ENCODE measurements around the gene MYZAP.

MYZAP gene

DNA sequence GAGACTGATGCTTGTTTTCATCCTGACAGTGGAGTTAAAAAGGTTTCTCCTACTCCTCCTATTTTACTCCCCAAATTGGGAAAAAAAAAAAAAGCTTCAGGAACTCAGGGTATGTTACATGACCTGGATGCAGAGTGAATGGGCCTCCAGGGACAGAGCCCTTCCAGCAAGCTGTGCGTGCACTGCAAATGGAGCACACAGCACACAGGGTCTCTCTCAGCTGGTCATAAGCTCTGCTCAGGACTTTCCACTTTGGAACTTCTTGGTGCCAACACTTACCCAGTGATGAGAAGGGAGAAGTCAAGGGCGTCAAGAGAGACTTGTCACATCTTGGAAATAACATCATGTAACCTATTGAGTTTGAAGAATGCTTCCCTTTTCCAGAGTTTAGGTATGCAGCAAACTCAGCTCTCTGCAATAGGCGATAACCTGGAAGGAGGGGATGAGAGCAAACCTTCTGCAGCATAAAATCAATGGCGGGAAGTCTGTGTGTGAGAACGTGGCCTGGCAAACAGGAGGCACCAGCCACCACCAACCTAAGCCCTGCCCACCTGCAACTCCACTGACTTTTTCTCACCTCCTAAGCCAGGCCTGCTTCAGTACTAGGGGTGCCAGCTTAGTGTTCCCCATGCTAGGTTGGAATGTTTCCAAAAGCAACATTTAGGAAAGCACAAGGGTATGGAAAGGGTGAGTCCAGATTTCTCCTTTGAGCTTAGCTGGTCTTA is 39.8 kb downstream of the MYZAP start:
- DNase-seq = no peak

DNA sequence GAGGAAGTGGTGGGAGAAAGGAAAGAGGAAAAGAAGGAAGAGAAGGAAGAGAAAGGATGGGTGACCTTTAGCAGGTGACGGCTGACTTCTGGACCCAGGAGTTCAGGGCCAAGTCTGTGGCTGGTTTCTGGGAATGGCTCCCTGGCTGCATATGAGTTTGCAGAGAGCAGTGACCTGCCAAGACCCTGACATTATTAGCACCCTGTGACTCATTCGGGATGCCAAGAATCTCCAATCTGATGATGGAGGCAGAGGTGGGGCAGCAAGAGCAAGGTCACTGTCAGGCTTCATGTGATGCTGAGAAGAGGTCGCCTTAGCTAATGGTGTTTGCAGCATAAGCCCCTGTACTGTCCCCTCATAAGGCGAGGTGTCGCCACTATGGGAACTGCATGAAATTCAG is 42.6 kb downstream of the MYZAP start:
- DNase-seq = no peak

DNA sequence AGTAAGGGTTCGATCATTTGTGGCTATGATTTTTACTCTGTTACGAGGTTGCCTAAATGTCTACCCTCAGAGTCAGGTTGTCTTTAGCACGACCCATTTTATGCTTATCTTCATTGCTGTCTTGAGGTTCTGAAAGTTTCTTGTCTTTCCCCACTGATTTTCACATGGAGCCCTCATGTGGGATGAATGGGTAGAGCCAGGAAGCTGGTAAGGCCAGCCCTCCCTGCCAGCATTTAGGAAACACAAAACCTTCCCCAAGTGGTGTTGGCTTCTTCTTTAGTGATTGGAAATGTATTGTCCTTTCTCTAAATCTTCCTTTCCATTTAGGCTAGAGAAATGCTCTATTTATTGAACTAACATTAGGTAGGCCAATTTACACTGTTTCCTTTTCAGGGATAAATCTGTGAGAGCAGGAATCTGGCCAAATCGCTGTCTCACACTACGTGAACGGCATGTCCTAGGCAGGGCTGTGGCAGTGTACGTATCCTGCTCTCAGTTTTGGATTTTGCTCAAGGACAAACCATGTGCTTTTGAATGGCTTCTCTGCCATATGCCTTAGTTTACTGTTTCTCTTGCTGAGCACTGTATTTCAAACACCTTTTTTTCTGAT is 43.7 kb downstream of the MYZAP start:
- DNase-seq = no peak

- DNase-seq = no peak
Observed at GRCh38 chr15:57637846-57638245, 46.1 kb downstream of the MYZAP start.

- DNase-seq = no peak
Observed at GRCh38 chr15:57639306-57639705, 47.6 kb downstream of the MYZAP start.

GRCh38 chr15:57640930-57641682 is 49.4 kb downstream of the MYZAP start:
- DNase-seq = no peak

- no peak for DNase-seq
Observed at GRCh38 chr15:57643826-57644225, 52.1 kb downstream of the MYZAP start.

DNA sequence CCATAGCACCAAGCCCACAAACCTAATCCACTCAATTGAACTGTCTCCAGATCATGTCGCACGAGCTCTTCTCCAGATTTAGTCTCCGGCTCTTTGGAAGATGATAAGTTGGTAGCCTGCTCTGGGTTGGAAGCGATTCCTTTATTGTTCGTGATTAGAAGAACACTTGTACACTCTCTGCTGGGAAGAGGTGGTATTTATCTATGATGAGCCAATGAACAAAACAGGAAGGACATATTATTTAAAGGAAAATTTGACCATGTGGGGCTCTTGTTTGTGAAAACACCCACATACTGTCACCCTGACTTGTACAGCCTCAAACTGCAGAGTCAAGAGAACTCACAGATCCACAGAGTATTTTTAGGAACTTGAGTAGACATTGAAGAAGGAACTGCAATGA is 54.4 kb downstream of the MYZAP start:
- no peak for DNase-seq

DNA sequence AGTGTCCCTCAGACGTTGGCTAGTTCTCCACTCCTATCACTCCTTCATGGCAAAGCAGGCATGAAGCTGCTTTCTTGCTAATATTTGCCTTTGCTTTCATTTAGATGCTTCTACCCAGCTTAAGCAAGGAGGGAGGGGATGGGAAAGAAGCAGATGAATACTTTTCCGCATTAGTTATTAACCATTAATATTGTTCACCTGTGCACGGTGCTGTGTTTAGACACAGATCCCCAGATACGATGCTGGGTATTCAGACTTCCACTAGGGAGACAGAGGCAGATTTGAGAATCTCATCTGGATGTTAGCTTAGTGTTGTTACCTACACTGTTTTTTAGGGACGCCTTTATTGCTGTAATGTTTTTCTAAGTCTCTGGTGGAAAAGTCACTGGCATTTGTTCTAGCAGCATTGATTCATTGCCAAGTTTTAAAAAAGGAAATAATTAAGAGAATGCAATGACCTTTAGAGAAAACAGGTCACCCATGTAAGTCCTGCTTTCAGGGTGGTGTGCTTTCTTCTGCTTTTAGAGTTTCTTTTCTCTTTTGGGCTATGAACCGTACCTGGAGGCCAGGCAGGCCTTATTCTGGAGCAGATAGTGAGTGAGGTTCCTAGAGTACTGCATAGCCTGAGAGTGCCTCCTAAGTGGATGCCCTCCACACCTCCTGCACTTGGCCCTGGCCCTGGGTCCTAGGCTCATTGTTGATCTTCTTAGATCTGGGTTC is 55.5 kb downstream of the MYZAP start:
- DNase-seq = no peak

GRCh38 chr15:57647791-57648130 is 56.1 kb downstream of the MYZAP start:
- DNase-seq = no peak

DNA sequence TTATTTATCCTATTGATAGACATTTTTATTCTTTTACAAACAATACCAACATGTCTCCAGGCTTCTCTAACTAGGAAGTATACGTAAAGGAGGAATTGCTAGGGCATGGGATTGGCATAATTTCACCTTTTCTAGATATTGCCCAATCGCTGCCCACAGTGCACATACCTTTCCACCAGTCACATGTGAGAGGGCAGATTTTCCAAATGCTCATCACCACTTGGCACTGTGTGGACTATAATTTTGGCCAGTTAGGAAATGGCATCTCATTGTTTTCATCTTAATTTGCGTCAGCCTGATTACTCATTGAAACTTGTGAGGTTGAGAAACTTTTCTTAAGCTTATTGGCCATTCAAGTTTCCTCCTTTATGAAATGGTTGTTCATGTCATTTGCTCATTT is 57.4 kb downstream of the MYZAP start:
- DNase-seq = no peak

- DNase-seq = no peak
Observed at GRCh38 chr15:57651445-57651844, 59.7 kb downstream of the MYZAP start.

- DNase-seq = no peak
Observed at GRCh38 chr15:57652481-57652880, 60.8 kb downstream of the MYZAP start.

DNA sequence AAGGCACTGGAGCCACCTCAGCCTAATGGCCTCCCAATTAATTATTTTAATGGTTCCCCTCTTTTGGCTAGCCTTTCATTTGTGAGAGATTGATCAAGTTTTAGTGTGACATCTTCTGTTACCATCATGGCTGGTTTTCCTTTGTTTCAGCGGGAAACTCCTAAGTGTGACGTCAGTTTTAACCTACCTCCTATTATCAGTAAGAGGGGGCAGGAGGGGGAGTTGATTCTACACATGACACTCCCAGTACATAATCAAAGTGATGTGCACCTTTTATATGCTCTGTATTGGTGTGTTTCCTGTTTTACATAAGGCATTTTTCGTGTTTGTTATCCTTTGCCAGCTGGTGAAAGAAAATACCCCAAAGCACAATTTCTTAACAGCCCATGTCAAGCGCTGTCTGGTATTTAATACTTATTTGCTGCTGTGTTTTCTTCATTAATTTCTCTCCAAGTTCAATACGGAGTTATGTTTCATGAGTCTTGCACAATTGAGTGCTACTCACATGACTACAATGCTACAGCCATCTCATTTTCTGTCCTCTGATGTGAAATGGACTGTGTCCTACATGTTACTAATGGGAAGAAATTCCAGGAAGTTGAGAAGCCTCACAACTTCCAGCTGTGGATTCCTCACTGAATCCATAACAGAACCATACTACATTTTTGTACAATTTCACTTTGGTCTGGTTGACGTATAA is 62.6 kb downstream of the MYZAP start:
- DNase-seq = no peak

GRCh38 chr15:57655053-57655452 is 63.3 kb downstream of the MYZAP start:
- no peak for DNase-seq

GRCh38 chr15:57655809-57656208 is 64.1 kb downstream of the MYZAP start:
- DNase-seq = no peak

DNA sequence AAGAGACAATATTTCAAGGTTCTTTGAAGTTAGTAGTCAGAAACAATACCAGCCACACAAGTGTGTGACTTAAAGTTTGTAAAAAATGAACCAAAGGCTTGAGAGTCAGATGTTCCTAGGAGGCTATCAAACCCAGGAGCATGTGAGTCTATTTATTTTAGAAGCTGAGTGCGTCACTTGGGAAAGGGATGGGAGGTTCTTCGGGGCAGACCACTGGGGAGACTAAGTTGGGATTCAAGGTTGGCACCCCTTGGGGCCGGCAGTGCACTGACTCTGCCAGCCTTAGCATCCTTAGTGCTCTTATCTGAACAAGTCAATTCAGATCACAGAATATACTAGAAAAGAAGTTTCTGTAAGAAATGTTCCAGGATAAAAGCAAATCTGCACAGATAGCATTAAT is 64.7 kb downstream of the MYZAP start:
- DNase-seq = no peak

GRCh38 chr15:57657619-57658018 is 65.9 kb downstream of the MYZAP start:
- DNase-seq = no peak

DNA sequence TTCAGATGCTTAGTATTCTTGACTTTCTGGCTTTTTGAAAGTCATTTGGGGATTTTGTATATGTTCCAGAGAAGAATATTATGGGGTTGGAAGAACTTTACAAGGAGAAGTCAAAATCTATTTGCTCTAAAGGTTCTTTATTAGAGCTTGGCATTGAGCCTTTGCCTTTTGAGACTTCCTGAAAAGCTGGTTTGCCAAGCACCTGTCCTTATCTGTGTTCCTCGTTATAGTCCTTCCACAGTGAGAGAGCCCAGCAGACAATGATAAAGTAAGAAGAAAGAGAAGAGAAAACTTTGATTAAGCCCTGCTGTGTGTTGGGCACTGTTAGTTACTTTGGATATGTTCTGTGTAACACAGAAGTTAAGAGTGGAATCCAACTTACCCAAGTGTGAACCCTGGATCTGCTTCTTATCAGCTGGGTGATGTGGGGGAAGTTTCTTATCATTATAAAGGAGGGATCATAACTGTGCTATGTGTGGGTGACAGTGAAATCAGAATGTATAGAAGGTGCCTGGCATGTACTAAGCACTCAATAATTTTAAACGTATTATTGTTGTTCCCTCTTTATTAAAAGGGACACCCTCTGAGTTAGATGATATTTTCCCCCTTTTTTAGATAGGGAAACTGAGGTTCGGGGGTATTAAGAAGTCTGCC is 70.5 kb downstream of the MYZAP start:
- DNase-seq = no peak

DNA sequence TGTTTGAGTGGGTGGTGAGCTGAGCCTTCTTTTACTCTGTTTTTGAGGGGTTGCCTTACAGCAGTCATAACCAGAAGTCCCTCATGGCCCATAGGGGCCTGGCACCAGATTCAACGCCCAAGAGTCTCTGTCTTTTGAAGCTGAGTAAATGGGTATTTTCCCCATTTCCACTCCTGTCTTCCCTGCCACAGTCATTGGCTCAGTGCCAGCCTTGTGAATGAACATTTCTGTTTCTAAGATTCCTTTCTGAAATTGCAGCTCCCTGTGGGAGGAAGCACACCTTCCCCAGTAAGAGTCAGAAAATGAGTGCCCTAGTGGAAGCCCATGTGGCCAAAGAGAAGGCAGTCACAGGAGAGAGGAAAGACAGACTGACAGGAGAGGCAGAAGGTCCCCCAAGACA is 71.1 kb downstream of the MYZAP start:
- no peak for DNase-seq

- DNase-seq = no peak
Observed at GRCh38 chr15:57663262-57663661, 71.6 kb downstream of the MYZAP start.

DNA sequence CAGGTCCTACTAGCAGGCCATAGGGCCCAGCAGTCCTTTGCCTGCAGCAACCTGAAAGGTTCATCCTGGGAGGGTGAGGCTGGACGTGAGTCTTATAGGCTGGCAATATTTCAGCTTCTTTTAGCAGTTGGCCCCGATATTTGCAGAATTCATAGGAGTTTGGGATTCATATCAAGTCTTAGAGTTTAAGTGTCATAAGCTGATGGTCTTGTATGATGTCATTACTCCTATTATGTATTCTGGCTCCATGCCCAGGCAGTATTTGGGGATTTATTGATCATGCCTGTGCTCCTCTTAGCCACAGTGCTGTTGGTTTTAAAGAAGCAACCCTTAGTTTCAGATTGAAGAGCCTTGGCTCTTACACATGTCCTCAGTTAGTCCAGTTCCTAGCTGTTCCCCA is 73.5 kb downstream of the MYZAP start:
- no peak for DNase-seq

Data from effector CD4-positive, alpha-beta T cell (primary cell).